A549 (cell line): ENCODE measurements around the gene COL1A1. TPM values are rescaled to one million over a fixed set of nuclear protein-coding genes. Genes with fewer than 3 reads are reported as not detected.

ENCODE experiments used
- ATAC-seq, 2 experiments: fragments of 200-7000 bp in 1 of 2; fragments of >200 bp in 1 of 2; cut with Nextera tagmentation in 1 of 2; cut with Tn5 transposase in 1 of 2; 3 replicates each; pipeline versions ENCODE4 v1.8.0 to v1.9.1; 2018 to 2020; ENCODE audit warnings: mild to moderate bottlenecking in 1 of 2, moderate library complexity in 1 of 2
- CTCF ChIA-PET: fragments of 300-600 bp; sonication (Branson Sonifier 250); formaldehyde crosslinking; extraction: SDS; loops from one replicate; lab custom pipeline; 2021; ENCODE audit warnings: antibody characterized with exemption, inconsistent platforms; lab: Yijun Ruan, JAX
- POLR2A ChIA-PET: fragments of 350-600 bp; formaldehyde crosslinking; extraction: SDS; loops from one replicate; lab custom pipeline; 2021; ENCODE audit warnings: antibody characterized with exemption, inconsistent platforms; lab: Yijun Ruan, JAX
- DNase-seq, 2 experiments: peaks; one replicate each; pipeline versions ENCODE4 v3.0.0 to v3.0.0-alpha.2; 2011 to 2016; ENCODE audit warnings: low read depth in 1 of 2, low spot score in 1 of 2
- FAIRE-seq: peaks from 2 replicates; lab custom pipeline; 2011; peaks lifted over from hg19 to GRCh38; lab: Jason Lieb, UNC
- H3K27ac ChIP-seq, 2 experiments: fragments of >200 bp; sonication (Bioruptor Twin); formaldehyde crosslinking; 3 replicates each; pipeline ENCODE4 v1.5.1; 2016 to 2017
- H3K4me1 ChIP-seq: fragments of >200 bp; sonication (Bioruptor Twin); formaldehyde crosslinking; 3 replicates; pipeline ENCODE4 v1.6.1; 2016
- H3K4me2 ChIP-seq: fragments of >200 bp; sonication (Bioruptor Twin); formaldehyde crosslinking; 3 replicates; pipeline ENCODE4 v1.6.1; 2016
- H3K4me3 ChIP-seq: fragments of >200 bp; sonication (Bioruptor Twin); formaldehyde crosslinking; 3 replicates; pipeline ENCODE4 v1.5.1; 2016
- H3K9me3 ChIP-seq: fragments of >200 bp; sonication (Bioruptor Twin); formaldehyde crosslinking; 3 replicates; pipeline ENCODE4 v1.6.1; 2016
- CBX8 ChIP-seq: fragments of 200-600 bp; sonication (generic); IDR thresholded peaks from 2 replicates; pipeline ENCODE4 v1.6.1; 2016
- CHD2 ChIP-seq: fragments of 150-350 bp; IDR thresholded peaks from 2 replicates; pipeline ENCODE4 v1.6.1; 2014; ENCODE audit warnings: low read length; ENCODE audit not compliant: partially characterized antibody
- EHF ChIP-seq: fragments of 250-450 bp; sonication (Bioruptor Pico); IDR thresholded peaks from 2 replicates; pipeline ENCODE4 v1.5.0; 2020; ENCODE audit warnings: mild to moderate bottlenecking
- ESRRA ChIP-seq: fragments of 150-350 bp; IDR thresholded peaks from 2 replicates; pipeline ENCODE4 v1.6.1; 2014; ENCODE audit warnings: mild to moderate bottlenecking, low read length, borderline replicate concordance
- HOXB13 ChIP-seq: fragments of 250-450 bp; sonication (Bioruptor Pico); IDR thresholded peaks from 2 replicates; pipeline ENCODE4 v1.5.0; 2020; ENCODE audit warnings: low read depth, mild to moderate bottlenecking, moderate library complexity
- JUN ChIP-seq, 2 experiments: fragments of >200 bp; sonication (Bioruptor Twin); formaldehyde crosslinking; IDR thresholded peaks; 2 replicates in 1 of 2; 3 replicates in 1 of 2; pipeline ENCODE4 v1.6.1; 2016 to 2017
- JUNB ChIP-seq: fragments of >200 bp; sonication (Bioruptor Twin); formaldehyde crosslinking; IDR thresholded peaks from 2 replicates; pipeline ENCODE4 v1.6.1; 2016
- MYC ChIP-seq: IDR thresholded peaks from 2 replicates; pipeline ENCODE4 v1.6.1; 2012; ENCODE audit warnings: mild to moderate bottlenecking, inconsistent platforms, low read length, improper control_type of control experiment, borderline replicate concordance
- NFE2L2 ChIP-seq: fragments of 150-350 bp; conservative IDR thresholded peaks from 2 replicates; pipeline ENCODE4 v1.6.1; 2014; ENCODE audit warnings: low read length
- POLR2AphosphoS2 ChIP-seq: conservative IDR thresholded peaks from 2 replicates; pipeline ENCODE4 v1.6.1; 2012; ENCODE audit warnings: low read length, improper control_type of control experiment, inconsistent platforms
- RCOR1 ChIP-seq: fragments of 150-350 bp; IDR thresholded peaks from 2 replicates; pipeline ENCODE4 v1.6.1; 2014; ENCODE audit warnings: antibody characterized with exemption, low read length, low read depth
- RFX5 ChIP-seq: fragments of 450-650 bp; IDR thresholded peaks from 2 replicates; pipeline ENCODE4 v1.7.1; 2014; ENCODE audit warnings: antibody characterized with exemption, mild to moderate bottlenecking, moderate library complexity
- ZC3H11A ChIP-seq: fragments of 450-650 bp; IDR thresholded peaks from 2 replicates; pipeline ENCODE4 v1.6.1; 2014; ENCODE audit warnings: antibody characterized with exemption, mild to moderate bottlenecking
- ZSCAN20 ChIP-seq: fragments of 250-450 bp; sonication (Bioruptor Pico); IDR thresholded peaks from 2 replicates; pipeline ENCODE4 v1.8.0; 2022; ENCODE audit warnings: mild to moderate bottlenecking, moderate library complexity
- WGBS: methylation state at CpG from one replicate; pipeline ENCODE4 v1.1.6; 2017; ENCODE audit errors: missing lambda C conversion rate; 5-methylcytosine and 5-hydroxymethylcytosine counted together
- polyA plus RNA-seq, 4 experiments: library from polyadenylated mRNA; depleted of rRNA in 3 of 4; stranded (reverse); fragments of >200 nt; fragmentation: RNase III in 1 of 4; extraction: RNeasy Plus Mini Kit Qiagen cat#74134 plus additional on column Dnase treatment in 1 of 4; gene quantifications; 2 replicates in 3 of 4; 3 replicates in 1 of 4; pipeline ENCODE4 v1.2.3, GENCODE V29; 2011 to 2017
- TF ChIP-seq, protein P1 (sequence below): fragments of 200-600 bp; sonication (generic); IDR thresholded peaks from 2 replicates; pipeline ENCODE4 v1.6.1; 2016; ENCODE audit warnings: antibody characterized with exemption, mild to moderate bottlenecking, moderate library complexity
- TF ChIP-seq, protein P2 (sequence below): fragments of 150-350 bp; IDR thresholded peaks from 2 replicates; pipeline ENCODE4 v1.6.1; 2014; ENCODE audit warnings: low read depth, mild to moderate bottlenecking, low read length
- TF ChIP-seq, protein P3 (sequence below): IDR thresholded peaks from 2 replicates; pipeline ENCODE4 v1.6.1; 2012
- TF ChIP-seq, protein P4 (sequence below): fragments of >200 bp; sonication (Bioruptor Twin); formaldehyde crosslinking; IDR thresholded peaks from 3 replicates; pipeline ENCODE4 v1.6.1; 2016
- TF ChIP-seq, protein P5 (sequence below): IDR thresholded peaks from 2 replicates; pipeline ENCODE4 v1.6.1; 2012; ENCODE audit warnings: low read depth, borderline replicate concordance

Gene COL1A1
- polyA plus RNA-seq, 2 of the 4 experiments (the other 2 are of a cell fraction) = 4.4 to 34.3 TPM

DNA sequence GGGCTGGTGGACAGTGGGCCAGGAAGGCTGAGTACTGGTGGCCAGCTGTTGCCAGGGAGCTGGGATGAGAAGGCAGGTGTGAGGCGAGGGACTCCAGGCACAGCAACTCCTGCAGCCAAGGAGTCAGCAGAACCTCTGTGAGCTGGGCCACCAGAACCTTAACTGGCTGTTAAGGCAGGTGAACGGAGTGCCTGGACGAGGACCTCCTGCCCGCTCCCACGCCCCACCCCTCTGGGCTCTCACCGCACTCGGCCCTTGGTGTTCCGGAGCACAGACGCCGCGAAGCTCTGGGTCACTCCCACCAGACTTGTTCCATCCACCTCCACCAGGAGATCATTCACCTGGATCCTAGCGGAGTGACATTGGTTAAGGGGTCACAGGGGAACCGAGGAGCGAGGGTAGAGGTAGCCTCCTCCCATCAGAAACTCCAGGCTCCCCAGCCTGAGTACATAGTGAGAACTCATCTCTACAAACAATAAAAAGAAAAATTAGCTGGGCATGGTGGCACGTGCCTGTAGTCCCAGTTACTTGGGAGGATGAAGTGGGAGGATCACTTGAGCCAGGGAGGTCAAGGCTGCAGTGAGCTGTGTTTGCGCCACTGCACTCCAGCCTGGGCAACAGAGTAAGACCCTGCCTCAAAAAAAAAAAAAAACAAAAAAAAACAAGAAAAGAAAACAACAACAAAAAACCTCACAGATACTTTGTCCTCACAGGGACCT is 60.2 kb downstream of the COL1A1 start:
- Histone ChIP-seq H3K4me3 (no peak overlapping the region), H3K4me2 (no peak overlapping the region), H3K9me3 (no peaks in the 10 kb centered on the region), H3K4me1 (peaks cover 18% of the 10 kb centered on the region), H3K27ac (no peak overlapping the region)
- TF ChIP-seq NFE2L2 (no peak), EHF (no peak), ESRRA (no peak), JUN (IDR thresholded peaks at IDR 0.05) (no peak), CBX8 (no peak), RFX5 (no peak), CHD2 (no peak), JUNB (no peak), MYC (no peak), POLR2AphosphoS2 (no peak), HOXB13 (CRISPR knock-in tag) (no peak), RCOR1 (no peak), ZC3H11A (no peak), ZSCAN20 (CRISPR knock-in tag) (no peak)
- TF ChIP-seq, protein P1, sequence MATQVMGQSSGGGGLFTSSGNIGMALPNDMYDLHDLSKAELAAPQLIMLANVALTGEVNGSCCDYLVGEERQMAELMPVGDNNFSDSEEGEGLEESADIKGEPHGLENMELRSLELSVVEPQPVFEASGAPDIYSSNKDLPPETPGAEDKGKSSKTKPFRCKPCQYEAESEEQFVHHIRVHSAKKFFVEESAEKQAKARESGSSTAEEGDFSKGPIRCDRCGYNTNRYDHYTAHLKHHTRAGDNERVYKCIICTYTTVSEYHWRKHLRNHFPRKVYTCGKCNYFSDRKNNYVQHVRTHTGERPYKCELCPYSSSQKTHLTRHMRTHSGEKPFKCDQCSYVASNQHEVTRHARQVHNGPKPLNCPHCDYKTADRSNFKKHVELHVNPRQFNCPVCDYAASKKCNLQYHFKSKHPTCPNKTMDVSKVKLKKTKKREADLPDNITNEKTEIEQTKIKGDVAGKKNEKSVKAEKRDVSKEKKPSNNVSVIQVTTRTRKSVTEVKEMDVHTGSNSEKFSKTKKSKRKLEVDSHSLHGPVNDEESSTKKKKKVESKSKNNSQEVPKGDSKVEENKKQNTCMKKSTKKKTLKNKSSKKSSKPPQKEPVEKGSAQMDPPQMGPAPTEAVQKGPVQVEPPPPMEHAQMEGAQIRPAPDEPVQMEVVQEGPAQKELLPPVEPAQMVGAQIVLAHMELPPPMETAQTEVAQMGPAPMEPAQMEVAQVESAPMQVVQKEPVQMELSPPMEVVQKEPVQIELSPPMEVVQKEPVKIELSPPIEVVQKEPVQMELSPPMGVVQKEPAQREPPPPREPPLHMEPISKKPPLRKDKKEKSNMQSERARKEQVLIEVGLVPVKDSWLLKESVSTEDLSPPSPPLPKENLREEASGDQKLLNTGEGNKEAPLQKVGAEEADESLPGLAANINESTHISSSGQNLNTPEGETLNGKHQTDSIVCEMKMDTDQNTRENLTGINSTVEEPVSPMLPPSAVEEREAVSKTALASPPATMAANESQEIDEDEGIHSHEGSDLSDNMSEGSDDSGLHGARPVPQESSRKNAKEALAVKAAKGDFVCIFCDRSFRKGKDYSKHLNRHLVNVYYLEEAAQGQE = no peak
- TF ChIP-seq, protein P2, sequence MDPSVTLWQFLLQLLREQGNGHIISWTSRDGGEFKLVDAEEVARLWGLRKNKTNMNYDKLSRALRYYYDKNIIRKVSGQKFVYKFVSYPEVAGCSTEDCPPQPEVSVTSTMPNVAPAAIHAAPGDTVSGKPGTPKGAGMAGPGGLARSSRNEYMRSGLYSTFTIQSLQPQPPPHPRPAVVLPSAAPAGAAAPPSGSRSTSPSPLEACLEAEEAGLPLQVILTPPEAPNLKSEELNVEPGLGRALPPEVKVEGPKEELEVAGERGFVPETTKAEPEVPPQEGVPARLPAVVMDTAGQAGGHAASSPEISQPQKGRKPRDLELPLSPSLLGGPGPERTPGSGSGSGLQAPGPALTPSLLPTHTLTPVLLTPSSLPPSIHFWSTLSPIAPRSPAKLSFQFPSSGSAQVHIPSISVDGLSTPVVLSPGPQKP = no peak
- TF ChIP-seq, protein P3, sequence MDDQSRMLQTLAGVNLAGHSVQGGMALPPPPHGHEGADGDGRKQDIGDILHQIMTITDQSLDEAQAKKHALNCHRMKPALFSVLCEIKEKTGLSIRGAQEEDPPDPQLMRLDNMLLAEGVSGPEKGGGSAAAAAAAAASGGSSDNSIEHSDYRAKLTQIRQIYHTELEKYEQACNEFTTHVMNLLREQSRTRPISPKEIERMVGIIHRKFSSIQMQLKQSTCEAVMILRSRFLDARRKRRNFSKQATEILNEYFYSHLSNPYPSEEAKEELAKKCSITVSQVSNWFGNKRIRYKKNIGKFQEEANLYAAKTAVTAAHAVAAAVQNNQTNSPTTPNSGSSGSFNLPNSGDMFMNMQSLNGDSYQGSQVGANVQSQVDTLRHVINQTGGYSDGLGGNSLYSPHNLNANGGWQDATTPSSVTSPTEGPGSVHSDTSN = no peak
- TF ChIP-seq, protein P4, sequence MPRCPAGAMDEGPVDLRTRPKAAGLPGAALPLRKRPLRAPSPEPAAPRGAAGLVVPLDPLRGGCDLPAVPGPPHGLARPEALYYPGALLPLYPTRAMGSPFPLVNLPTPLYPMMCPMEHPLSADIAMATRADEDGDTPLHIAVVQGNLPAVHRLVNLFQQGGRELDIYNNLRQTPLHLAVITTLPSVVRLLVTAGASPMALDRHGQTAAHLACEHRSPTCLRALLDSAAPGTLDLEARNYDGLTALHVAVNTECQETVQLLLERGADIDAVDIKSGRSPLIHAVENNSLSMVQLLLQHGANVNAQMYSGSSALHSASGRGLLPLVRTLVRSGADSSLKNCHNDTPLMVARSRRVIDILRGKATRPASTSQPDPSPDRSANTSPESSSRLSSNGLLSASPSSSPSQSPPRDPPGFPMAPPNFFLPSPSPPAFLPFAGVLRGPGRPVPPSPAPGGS = no peak
- TF ChIP-seq, protein P5, sequence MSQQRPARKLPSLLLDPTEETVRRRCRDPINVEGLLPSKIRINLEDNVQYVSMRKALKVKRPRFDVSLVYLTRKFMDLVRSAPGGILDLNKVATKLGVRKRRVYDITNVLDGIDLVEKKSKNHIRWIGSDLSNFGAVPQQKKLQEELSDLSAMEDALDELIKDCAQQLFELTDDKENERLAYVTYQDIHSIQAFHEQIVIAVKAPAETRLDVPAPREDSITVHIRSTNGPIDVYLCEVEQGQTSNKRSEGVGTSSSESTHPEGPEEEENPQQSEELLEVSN = no peak
- POLR2A ChIA-PET = no interaction called here
- no peak for FAIRE-seq
- 94% methylated on average over 16 of the region's 16 CpGs for WGBS
- no peak for DNase-seq
- CTCF ChIA-PET = interaction anchor here (0.6 to 60.2 kb wide), 14 partner anchors 8 to 255 kb away, joined by 3 to 1356 read pairs (median 18); partner anchors contain the start of genes COL1A1, PDK2, PPP1R9B and SAMD14
- ATAC-seq = no peak
